Mucosa of descending colon (tissue), 3 donors: ENCODE results near the gene ACOXL. TPM values are rescaled to one million over a fixed set of nuclear protein-coding genes. Genes with fewer than 3 reads are reported as not detected.

Experiments
- ATAC-seq: fragments of 200-7000 bp; cut with Tn5 transposase; one replicate; pipeline ENCODE4 v1.9.1; 2020; ENCODE audit warnings: mild to moderate bottlenecking, moderate library complexity
- DNase-seq, 3 donors: peaks; one replicate each; pipeline ENCODE4 v3.0.0-alpha.2; 2020
- H3K36me3 ChIP-seq: fragments of 200-600 bp; one replicate; pipeline ENCODE4 v1.8.0; 2021; ENCODE audit warnings: low read depth, mild to moderate bottlenecking
- H3K4me1 ChIP-seq: fragments of 200-600 bp; one replicate; pipeline ENCODE4 v1.8.0; 2021; ENCODE audit warnings: low read depth, mild to moderate bottlenecking
- H3K4me3 ChIP-seq: fragments of 200-600 bp; one replicate; pipeline ENCODE4 v1.8.0; 2021; ENCODE audit warnings: mild to moderate bottlenecking
- H3K9me3 ChIP-seq: fragments of 200-600 bp; one replicate; pipeline ENCODE4 v1.8.0; 2021; ENCODE audit warnings: mild to moderate bottlenecking
- CTCF ChIP-seq: fragments of 200-600 bp; IDR thresholded peaks from one replicate; pipeline ENCODE4 v1.8.0; 2022; ENCODE audit warnings: antibody characterized with exemption, mild to moderate bottlenecking
- intact Hi-C, 2 donors: fragments of 100-400 bp; cut with DNase I in 1 of 2; cut with micrococcal nuclease in 1 of 2; formaldehyde crosslinking; loops; one replicate each; pipeline versions ENCODE4 v1.11.0 to v1.11.1; 2022; cut with DNase I, micrococcal nuclease
- total RNA-seq, 3 donors: library from RNA; stranded (reverse); fragmentation: NEBNext Ultra II Directional in 2 of 3; extraction: Animal tissue kit (Norgen Biotek cat#: 25700) in 2 of 3; gene quantifications; one replicate each; pipeline versions ENCODE4 v1.2.1 to v1.2.4, GENCODE V29; 2021 to 2023
- donor health status: DM: no; HTN: no; CAD: no; lungs with moderate emphysema.
- donor health status: DM: no; HTN: no; CAD: no.
- donor health status: DM: no; HTN: yes; CAD: no.

The ACOXL gene
- total RNA-seq, 3 donors from 2014 or later = 0.51 to 1.2 (median 0.87) TPM

- ATAC-seq (peak; percentile 11), DNase-seq (no peak)
- no peaks in the 10 kb centered on the region for H3K9me3 ChIP-seq
- intact Hi-C loops = no loop called here
- no peak for TF ChIP-seq CTCF
- no peak overlapping the region for H3K4me3 ChIP-seq
- no peaks in the 10 kb centered on the region for H3K4me1 ChIP-seq
- H3K36me3 ChIP-seq = no peaks in the 10 kb centered on the region
Measured at GRCh38 chr2:111167076-111167862, 434.9 kb downstream of the ACOXL start.

DNA sequence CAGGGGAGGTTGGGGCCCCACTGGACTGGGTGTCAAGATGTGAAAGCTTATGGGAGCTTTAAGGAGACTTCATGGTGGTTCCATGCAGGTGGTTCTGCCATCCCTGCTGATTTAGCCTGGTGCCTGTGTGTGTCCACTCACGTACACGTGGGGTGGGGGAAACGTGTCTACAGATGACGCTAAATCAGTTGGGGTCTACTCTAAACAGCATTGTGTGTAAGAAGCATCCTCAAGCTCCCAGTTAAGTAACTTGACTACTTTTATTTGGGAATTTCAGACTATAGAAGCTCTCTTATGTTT, 435.4 kb downstream of the ACOXL start:
- Histone ChIP-seq H3K9me3 (no peaks in the 10 kb centered on the region), H3K36me3 (no peaks in the 10 kb centered on the region), H3K4me1 (no peaks in the 10 kb centered on the region), H3K4me3 (no peak overlapping the region)
- TF ChIP-seq CTCF = no peak
- no peak for DNase-seq
- intact Hi-C loops = no loop called here
- no peak for ATAC-seq

Other genes starting within 250 kb of the ACOXL start
- 10 to 100 TPM; 28.3 to 41.6 (median 29.7) TPM for gene RGPD6, start 155.4 kb upstream of the ACOXL start, total RNA-seq
- 10 to 100 TPM in 1 of 3 donors, 1 to 10 TPM in 2; 2.3 to 18.6 (median 4.1) TPM for gene BUB1, start 54.5 kb upstream of the ACOXL start, total RNA-seq